Left hindlimb (tissue), 1 donor: ENCODE data around the gene UMAD1.

Experiments used
- DNase-seq: peaks from one replicate; pipeline ENCODE4 v3.0.0-alpha.2; 2018

Gene UMAD1

DNA sequence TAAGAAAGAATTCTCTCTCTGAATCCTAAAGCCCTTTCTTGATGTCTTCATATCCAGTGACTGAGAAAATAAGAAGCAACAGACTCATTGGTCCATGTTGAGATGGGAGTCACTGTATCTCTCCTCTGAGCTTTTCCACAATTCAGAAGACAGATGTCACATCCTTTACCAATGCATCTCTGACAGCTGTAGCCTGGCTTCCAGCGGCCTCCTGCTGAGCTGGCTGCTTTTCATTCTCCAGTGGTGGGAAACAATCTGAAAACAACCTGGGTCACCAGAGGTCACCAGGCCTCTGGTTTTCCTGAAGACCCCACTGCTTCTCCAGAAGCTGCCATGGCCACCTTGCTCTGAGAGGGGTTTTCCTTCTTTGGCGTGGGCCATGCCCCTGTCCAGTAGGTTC is 96.1 kb downstream of the UMAD1 start:
- no peak for DNase-seq

DNA sequence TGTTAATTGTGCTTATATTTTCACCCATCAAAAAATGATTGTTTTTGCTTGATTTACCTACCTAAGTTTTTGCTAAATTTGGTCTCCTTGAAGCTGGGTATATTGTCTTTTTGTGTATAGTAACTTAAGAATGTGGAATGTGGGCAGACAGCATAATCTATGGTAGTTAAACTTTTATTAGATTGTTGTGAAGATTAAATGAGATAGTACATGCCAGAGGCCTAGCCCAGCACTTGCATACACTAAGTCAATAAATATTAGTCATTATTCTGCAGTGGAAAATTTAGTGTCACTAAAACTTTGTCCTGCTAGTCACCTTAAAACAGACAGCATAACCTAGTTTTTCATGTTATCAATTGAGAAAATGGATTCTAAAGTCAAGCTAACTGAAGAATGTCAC is 97.1 kb downstream of the UMAD1 start:
- no peak for DNase-seq

DNA sequence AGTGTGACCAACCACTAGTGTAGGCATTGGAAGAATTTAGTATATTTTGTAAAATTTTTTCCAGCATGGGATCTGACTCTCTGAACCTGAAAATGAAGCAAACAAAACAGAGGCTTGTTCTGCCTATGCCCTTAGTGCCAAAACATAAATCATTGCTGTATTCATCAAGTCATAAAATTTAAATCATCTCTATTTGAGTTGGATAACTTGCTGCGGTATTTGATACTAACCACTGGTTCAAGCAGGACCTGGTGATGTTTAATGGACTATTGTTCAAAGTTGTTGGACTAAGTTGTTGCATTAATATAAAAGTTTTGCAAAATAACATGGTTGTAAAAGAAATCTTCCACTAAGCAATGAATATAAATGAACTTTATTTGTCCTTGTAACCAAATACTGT is 97.6 kb downstream of the UMAD1 start:
- no peak for DNase-seq

DNA sequence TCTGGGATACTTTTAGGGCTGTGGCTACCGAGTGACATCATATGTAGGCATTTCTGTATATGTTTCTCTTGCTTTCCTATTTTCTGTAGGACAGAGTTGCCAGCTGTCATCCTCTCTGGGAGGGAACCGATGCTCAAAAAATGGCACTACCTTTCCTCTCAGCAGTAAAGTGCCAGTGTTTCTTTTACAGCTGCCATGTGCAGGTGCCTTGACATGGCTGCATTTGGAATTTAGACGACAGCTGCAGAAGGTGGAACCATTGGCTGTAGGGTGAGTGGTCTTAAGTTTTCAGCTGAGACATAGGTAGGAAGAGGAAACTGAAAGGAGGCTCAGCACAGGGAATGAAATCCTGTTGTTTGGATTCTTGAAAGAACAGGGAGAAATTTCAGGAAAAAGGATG is 98.1 kb downstream of the UMAD1 start:
- no peak for DNase-seq

DNA sequence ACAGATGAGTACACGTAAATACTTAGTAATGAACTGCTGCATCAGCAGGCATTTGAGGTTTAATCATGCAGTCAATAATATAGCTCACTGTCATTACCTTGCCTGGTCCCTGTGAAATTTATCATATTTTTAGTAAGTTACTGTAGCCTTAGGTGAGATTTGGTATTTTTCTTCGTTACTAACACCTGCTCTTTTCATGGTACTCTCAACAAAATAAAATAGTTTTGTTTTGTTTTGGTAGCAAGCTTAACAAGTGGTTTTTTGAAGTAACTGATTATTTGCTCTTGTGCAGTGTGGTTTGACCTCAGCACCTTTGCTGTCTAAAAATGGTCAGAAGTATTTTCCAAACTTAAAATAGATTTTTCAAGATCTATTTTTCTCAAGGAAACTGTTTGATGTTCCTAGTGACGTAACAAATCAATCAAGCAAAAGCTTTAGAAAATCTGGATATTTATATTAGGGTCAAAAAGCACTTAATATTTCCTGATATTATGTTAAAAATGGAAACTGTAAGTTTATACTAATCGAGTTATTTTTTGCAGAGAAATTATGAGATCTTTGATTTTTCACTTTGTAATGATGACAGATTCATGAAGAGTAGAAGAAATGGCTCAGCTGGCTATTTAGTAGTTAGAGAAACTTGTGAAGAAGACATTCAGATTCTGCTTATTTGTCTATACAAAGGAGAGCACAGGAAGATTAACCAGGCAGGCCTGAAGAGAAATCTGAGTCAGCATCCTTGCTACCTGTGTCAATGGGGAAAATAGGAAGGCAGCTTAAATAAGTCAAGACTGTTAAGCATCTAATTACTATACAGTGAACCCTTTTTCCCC is 98.9 kb downstream of the UMAD1 start:
- DNase-seq, result no peak

DNA sequence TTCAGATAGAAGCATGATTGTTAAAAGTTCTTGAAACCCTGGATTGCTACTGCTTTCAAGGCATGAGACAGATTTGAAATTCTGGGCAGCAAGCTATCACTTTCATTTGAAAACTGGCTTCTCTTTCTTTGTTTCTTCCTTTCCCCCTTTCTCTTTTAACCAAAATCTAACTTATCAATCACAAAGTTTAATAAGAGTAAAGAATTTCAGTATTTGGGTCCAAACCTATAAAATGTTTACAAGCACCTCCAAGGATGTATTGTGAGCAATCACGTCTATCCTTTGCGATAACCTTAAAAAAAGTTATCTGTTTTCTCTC is 99.4 kb downstream of the UMAD1 start:
- DNase-seq, result no peak

DNA sequence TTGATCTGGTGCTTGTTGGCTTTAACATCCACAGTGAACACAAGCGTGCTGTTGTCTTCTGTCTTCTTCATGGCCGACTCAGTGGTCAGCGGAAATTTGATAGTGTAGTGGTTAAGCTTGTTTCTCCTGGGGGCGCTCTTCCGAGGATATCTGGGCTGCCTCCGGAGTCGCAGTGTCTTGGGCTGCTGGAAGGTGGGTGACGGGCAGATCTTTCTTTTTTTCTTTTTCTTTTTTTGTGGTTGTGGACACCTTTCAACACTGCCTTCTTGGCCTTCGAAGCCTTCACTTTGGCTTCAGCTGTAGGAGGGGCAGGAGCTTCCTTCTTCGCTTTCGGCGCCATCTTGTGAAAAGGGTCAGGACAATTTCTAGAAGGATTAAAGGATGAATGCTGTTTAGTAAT is 101.7 kb downstream of the UMAD1 start:
- DNase-seq, result no peak

DNA sequence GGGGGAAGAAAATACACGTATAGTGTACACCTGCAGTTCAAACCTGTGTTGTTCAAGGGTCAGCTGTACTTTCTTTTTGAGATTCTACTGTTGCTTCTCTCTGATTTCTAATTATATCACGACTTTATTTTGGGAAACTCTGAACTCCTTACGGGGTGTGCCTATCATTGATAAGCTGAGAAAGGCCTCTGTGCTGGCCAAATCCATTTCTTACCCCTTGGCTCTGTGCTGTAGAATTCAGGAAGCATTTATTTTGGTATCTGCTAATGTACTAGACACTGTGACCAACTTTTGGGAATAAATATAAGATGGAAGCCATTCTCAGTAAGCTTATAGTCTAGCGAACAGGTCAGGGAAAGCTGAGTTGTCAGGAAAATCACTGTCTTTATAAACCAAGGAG is 104.7 kb downstream of the UMAD1 start:
- no peak for DNase-seq

DNA sequence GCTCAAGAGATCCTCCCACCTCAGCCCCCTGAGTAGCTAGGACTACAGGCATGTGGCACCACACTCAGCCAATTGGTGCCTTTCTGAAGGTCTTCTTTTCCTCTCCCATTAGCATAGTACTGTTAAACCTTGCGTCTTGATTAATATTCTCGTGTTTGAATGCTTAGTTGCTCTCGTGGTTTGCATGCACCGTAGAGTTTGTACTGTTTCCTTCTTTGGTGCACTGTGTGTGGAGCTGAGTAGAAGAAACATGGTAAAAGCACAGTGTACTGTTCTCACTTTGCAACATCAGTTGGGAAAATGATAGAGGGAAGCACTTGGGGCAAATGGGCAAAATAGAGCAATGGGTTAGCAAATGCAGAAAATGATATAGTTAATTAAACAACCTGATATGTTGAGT is 105.4 kb downstream of the UMAD1 start:
- no peak for DNase-seq

DNA sequence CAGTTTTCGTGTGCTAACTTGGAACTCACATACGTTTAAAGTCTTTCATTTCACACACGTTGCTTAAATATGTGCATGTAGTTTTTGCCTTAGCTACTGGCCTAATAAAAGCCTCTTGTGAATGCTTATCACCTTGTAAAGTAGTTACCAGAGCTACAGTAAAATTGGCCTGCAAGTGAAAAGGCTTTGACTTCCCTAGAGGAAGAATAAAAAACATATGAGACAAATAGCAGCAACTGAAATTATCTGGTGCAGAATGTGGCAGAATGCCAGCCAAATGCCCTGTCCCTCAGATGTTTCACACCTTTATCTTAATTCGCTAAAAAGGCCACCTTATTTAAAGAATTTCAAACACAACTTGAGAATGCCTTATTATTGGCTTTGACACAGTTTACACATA is 105.9 kb downstream of the UMAD1 start:
- no peak for DNase-seq

DNA sequence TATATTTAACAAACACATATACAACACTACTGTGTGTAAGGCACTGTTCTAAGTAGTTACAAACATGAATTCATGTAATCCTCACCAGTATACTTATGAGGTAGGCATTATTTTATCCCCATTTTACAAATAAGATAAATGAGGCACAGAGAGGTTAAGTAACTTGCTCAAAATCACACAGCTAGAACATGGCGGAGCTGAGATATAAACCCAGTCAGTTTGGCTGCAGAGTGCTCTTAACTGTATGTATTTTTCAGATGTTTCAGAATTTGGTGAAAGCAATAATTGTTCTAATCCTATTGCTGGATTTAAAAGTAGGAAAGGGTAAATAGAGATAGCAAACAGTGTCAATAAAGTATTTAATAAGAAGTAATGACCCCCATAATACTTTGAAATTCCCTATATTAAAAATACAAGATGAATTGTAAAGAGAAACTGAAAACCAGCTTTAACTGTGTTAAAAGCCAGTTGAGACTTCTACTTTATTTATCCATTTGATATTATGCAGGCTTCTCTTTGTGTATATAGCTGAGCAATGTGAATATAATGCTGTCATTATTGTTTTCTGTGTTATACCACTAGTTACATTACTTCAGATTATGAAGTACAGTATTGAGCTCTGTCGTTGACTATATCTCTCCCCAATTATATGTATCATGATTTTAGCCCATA is 110.2 kb downstream of the UMAD1 start:
- DNase-seq, result no peak

DNA sequence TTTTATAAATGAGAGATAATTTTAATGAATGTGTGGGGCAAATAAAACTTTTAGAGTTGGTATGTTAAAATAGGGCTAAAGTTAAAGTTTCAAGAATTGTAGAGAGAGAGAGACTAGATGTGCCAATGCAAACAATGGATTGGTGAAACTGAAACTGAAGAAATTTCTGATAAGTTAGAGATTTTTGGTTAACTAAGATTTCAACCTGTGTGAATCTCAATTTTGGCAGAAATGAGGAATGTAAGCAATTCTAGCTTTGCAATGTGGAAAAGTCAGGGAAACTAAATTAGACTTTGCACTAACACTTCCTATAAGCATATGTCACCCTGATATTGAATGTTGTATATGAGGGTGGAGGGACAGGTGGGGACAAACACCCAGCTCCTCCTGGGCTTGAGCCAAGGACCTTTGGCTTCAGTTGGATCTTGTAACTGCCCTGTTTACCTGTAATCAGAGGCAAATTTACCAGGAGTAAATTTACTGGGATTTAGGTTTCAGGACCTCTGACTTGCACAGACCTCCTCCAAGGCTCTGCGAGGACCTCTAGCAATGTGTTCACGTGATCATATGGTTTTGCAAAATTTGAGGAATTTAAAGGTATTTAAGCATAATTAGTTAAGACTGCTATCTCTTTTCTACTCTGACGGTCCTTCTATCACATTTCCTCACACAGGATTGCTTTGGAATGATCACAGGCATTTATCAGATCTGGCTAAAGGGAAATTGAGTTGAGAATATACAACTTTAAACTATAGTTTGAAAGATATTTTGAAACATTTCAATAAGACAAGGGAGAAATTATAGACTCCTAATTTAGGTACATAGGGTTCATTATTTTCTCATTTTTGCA is 110.9 kb downstream of the UMAD1 start:
- no peak for DNase-seq

DNA sequence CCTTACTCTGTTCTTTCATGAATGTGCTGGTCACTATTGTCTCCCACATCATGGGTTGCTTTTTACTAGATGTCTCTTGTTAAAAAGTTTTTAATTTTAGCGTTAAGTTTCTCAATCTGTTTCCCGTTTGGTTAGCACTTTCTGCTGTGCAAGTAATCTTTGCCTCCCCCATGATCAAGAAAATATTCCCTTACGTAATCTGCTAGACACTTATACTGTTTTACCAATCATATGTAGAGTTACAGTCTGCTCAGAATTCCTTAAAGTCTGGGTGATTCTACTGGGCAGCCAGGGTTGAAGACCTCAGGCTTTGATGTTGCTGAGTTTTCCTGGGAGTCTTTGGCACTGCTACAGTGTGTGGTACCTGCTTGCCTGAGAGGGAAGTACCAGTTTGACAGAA is 116.0 kb downstream of the UMAD1 start:
- no peak for DNase-seq

DNA sequence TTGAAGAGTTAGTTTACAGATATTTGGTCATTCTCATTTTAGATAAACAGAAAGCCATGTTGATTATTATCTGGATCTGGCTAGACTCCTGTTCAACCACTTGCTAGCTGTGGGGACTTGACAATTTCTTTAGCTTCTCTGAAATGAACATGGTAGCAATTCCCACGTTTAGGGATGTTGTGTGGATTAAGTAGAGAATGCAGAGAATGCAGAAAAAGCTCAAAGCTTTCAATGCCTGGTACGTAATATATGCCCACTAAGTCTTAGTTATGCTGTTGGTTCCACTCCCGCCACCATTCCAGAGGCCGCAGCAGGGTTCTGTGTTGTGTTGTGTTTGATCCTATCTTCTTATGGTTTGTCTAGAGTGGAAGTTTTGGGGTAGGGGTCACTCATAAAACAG is 117.0 kb downstream of the UMAD1 start:
- DNase-seq, result no peak

DNA sequence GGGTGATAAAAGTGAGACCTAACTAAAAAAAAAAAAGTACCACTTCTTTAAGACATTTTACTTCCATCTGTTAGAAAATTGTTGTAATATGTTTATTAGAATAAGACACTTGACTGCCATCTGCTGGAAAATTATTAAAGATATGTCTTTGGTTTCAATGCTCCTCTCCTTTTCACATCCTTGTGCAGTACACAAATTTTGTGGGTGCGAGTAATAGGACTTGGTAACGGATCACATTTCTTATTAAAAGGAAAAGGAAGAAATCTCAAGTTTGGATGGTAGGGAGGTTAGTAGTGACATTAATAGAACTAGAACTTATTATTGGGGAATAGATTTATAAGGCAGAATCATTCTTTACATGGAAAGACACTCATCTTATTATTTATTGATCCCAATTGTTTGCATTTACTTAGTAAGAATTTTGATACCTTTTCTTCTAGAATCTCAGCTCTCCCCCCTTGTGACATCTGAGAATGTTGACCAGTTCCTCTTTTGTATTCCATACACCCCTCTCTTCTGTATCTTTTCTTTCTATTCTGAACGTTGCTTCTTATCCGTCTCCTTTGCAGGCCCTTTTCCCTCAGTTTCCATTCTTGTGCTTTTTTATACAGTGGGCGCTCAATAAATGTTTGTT is 120.9 kb downstream of the UMAD1 start:
- no peak for DNase-seq

DNA sequence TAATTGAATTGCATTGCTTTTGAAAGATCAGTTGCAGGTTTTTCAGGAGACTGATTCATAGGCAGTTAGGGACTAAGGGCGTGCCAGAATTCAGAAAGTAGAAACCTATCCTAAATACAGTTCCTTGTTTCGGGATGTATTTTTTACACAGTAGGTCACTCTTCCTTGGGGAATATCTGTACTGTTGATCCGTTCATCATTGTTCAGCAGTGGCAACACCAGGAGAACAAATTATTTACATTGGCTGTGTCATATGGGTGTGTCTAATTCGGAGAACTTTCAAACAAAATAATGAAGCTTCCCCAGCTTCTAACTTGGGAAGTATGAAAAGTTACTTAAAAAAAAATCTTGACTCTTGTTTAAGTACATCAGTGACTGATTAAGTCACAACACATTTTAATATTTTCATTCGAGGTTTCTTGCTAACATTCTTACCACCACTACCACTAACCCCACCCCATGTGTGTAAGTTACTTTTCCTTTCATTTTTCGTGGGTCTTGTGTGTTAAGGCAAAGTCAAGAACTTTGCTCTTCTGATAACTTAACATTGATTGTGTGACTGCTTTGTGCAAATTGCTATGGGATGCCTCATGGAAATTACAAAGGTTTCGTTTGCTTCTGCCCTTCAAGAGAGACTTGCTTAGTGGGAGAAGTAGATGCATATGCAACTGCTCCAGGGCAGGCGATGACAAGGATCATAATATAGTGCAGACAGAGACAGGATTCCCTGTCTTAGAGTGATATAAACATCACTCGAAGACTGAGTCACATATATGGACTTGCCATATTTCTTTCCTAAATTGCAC is 121.6 kb downstream of the UMAD1 start:
- DNase-seq, result no peak

DNA sequence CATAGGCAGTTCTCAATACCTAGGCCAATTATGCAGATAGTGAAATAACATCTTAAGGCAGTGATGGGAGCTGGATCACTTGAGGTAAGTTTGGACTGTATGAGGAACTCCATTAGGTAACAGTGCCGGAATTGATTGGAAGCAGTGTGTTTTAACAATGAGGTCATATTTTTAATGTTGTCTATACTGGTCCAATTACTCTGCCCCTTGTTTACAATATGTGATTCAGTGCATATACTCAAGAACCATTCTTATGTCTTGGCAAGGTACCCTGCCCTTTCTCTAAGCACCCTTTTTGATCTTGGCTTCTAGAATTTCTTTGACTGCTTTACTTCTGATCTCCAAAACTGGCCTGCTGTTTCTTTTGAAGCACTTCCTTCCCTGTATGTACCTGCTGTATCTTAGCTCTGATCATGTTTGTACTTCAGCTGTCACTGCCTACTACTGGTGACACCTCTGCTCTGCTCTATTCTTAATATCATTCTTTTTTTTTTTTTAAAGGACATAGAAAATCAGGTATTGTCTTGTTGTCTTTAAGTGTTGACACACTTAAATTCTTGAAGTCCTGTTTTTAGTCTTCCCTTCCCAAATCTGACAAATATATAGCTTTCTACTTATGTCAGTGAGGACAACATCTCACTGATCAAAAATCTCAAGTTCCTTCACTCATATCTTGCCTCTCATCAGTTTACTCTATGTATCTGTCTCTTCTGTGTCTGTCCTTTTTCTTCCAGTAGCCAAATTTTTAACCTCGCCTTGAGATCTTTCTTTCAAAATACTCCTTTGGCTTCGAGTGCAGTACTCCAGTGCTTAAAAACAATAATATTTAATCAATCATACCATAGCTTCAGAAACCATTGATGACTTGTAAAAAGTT is 124.2 kb downstream of the UMAD1 start:
- DNase-seq, result no peak

DNA sequence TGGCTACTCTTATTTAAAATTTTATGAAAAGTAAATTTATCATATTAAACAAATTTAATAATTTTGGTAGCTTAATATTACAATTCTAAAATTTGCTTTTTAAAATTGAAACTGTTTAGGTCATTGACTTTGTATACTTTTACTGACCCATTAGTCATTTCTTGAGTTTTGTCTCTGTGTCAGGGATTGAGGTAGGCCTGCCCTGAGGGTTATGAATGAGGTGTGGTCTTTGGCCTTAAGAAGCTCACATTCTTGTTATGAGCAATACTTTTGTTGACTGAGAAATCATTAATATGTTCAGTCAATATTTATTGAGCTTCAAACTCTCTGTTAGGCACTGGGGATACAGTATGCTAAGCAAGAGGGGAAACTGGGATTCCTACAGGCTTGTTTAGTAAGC is 124.9 kb downstream of the UMAD1 start:
- no peak for DNase-seq

DNA sequence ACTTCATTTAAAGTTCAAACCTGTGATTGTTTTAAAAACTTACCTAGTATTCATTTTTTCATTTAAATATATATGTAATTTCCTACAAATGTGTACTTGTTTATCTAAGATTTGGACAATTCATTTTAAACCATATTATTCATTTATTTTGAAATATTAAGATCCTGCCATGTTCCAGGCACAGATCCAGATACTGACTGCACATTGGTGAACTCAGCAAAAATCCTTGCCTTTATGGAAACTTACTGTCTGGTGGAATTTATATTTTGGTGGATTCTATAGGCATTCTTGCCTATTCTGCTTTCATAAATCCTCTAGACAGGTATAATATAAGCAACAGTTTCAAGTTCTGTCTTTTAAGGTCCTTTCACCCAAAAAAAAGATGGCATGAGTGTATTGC is 126.1 kb downstream of the UMAD1 start:
- DNase-seq, result no peak

DNA sequence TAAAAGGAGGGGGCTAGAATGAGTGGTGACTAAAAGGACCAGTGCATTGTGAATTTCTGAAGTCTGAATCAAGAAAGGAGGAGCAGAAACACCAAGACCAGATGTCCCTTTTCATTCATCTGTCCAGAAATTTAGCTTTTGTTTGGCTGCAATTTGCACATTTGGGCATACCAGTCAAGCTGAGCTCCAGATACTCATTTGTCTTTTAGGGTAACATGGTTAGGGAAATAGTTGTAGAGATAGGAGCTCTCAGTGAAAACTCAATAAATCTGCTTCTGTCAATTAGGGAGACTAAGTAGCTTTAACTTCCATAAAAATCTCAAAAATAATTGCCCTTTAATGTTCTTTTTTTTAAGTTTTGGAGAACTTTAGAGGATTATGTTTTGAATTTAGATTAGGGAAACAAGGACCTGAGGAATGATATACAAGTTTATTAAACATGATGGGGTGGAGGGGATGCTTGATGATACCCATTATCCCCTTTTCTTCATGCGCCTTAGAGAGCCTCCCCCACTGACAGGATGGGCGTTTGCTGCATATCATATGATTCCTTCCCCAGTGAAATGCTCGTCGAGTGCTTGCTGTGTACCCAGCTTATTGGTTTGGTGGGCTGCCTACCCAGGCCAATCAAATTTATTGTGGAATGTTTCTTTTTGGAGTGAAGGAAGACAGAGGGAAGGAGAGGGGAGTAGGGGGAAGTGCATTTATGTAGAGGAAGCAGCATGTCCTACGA is 128.6 kb downstream of the UMAD1 start:
- no peak for DNase-seq
